Measurements from ENCODE around the gene GRM2.

GRM2 gene

DNA sequence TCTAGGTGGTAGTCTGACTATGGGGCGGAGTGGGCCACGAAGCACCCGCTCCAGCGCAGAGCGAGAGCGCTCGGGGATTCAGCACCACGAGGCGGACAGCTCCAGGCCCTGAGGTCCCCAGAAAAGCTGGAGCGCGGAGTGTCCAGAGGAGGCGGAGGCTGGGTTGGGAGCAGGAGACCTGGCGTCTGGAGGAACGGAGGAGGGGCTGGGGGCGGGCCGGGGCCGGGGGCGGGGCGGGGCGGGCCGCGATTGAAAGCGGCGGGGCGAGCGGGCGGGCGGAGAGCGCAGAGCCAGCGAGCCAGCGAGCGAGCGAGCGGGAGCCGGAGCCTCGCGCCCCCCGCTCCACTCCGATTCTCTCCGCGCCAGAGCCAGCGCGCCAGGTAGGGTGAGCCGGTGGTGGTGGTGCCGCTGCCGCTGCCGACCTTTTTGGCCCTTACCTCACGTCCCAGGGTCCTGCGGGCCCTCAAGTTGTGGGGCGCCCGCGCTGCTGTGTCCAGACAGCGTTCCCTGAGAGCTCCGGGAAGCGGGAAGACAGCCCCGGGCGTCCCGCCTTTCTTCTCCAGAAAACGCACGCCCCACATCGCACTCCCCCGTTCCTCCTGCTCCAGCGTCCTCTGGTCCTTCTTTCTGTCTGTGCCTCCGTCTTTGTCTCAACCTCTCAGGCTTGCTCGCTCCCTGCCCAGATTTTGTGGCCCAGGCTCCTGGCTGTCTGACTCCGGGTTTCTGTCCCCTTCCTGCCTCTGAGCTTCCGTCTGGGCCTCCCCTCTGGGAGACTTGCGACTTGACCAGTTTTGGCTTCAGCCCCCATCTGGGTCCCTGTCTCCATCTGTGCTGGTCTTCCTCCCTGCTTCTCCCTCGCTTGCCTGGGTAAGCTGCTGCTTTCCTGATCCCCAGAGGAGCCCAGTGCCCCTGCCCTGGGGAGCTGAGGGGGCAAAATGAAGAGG, at the start of gene GRM2:
TSS of gene GRM2 (plus strand) at position 281 of the 944 bp plus-strand sequence. CDS start 1,916 bp downstream, outside the sequence.
- DNase-seq, result no peak

DNA sequence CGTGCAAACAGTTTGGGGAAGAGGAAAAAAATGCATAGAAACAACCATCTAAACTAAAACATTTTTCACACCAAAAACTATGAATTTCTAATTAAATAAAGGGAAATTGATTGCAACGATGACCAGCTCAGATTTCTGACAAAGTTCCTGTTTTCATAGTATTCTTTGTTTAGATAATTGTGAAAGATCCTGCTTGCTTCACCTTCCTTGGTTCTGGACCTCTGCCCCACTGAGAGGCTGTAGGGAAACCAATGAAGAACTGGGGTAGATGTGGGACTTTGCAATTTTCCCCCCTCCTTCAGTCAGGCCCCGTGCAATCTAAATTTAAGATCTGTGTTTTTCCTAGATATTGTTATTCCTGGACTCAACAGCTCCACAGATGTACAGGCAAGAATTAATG, 49.6 kb upstream of the GRM2 start:
- no peak for DNase-seq

DNA sequence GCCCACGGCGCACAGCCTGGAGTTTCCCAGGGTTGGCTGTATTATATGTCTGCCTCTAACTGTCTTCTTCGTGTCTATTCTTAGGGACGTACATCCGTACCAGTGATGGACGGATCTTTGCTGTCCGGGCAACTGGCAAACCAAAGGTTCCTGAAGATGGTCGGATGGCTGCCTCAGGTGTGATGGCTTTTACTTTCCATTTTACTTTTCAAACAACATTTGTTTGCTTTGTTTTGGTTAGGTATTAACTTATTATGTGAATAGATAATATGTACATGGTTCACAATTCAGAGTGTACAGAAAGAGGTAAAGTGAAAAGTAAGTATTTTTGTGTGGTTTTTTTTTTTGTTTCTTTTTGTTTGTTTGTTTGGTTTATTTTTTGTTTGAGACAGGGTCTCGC, 46.9 kb upstream of the GRM2 start:
- DNase-seq, result no peak

- no peak for DNase-seq
Observed at GRCh38 chr3:51662456-51662855, 44.4 kb upstream of the GRM2 start.

DNA sequence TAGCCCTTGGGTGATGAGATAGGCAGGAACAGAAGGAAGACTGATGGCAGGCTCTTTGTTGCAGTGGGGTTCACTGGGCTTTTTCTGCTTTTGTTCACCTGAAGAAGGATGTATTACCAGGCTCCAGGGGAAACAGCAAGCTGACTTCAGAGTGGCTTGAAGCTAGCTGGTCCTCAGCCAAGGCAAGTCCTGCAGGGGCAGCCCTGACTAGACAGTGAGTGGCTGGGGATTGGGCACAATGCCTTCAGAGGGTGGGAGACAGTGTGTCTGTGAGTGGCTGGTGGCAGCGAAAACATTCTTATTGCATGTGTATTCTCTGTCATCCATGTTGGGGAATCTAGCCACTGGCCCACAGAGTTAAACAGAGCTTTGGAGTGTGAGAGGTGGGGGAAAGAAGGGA, 38.1 kb upstream of the GRM2 start:
- DNase-seq, result no peak

- DNase-seq, result peak; percentile 92
Observed at GRCh38 chr3:51669241-51670052, 37.4 kb upstream of the GRM2 start.

DNA sequence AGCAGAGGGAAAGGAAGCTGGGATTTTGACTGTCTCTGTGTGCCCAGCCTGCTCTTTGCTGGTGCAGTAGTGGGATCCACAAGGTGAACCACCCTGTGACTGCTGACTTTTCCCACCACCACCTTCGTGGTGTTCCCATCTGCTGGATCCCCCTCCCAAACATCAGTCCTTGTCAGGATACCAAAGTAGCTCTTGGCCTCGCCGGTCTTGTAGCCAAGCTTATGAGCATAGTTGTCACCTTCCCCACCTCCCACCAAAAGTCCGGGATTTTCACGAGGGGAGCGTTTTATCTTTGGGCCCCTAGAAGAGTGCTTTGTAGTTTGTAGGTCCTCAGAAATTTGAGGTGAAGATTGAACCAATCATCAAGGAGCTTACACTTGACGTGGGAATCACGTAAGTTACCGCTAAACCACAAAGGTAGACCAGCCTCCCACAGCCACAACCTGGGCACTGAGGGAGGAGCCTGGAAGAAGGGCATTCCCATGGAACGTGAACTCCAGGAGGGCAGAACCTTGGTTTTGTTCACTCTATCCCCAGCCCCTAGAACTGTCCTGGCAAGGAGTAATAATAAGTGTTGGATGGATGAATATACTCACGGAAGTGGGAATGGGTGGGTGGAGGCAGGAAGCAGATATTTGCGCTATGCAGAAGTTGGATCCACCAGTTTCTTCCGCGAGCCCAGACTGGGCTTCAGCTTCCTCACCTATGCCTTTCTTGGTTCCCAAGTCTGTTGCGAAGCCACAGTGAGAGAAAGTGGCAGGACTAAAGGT, 36.6 kb upstream of the GRM2 start:
- no peak for DNase-seq

- DNase-seq, result peak; percentile 93
Observed at GRCh38 chr3:51670823-51671733, 35.8 kb upstream of the GRM2 start, which contains the start of gene TEX264. Gene TEX264, plus strand, starts transcription at chr3:51671252. Its CDS starts 3,053 bp downstream, at chr3:51674305.

DNA sequence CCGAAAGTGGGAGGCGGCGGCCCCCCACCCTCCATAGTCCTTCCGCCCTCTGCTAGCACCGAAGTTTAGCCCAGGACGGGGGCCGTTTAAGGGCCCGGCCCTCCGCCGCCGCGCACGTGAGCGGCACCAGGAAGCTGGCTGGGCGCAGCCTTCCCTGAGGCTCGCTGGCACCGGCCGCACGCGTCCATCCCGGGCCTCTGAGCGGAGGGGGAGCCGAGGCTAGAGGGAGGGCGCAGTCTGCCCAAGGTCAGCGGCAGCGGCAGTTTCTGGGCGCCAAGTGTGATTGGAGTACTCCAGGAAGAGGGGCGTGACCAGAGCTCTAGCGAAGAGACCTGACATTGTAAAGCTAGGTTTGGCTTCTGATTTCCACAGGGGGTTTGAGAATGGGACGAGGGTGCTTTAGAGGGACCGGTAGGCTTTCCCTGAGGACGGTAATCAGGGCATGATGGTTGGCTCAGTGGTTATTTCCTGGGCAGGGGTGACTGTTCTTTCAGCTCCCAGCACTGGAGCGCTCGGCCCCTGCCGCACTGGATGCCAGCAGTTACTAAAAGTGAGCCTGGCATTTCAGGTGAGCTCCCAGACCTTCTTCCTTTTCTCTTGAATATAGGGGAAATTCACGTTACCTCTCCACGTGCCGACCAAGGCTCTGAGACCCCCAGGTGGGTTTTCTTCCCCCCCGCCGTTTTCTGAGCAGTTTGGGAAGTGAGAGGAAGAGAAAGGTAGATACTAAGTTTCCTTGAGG, 35.0 kb upstream of the GRM2 start:
- DNase-seq, result peak; percentile 64

- no peak for DNase-seq
Observed at GRCh38 chr3:51673181-51673801, 33.6 kb upstream of the GRM2 start.

- no peak for DNase-seq
Observed at GRCh38 chr3:51673802-51674654, 32.8 kb upstream of the GRM2 start.

DNA sequence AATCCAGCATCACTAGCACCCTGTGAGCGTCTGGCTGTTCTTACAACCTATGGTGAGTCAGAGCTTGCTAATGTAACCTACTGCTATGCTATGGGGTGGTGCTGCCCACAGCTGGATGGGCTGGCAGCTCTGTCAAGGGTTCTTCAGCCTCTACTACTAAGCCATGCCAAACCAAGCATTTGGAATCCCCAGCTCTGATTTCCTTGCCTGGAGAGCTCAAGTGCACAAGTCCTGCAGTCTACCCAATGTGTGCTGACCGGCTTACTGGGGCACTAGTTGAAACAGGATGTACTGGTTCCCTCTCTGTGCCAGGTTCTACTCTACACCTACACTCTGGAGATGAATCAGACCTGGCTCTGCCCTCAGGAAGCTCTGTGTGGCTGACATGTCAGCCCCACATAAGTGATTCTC, 31.7 kb upstream of the GRM2 start:
- peak; percentile 64 for DNase-seq

GRCh38 chr3:51676102-51676640, 30.7 kb upstream of the GRM2 start:
- DNase-seq, result no peak

DNA sequence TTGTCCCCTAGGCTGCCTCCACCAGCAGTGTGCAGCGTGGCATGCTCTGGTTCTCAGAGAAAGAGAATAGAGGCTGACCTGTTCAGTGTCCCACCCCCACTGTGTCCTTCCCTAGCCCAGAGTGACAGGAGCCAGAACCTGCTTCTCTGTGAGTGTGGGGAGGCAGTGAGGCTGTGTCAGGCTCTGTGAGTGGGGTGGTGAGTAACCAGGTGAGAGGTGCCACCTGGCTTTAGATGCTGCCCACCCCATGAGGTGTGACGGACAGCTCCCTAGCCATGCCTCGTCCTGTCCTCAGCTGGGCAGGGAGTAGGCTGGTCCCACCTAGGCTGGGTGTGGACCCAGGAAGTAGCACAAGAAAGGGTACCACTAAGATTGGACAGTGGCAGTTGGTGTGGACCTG, 29.5 kb upstream of the GRM2 start:
- DNase-seq, result no peak

GRCh38 chr3:51678186-51678585, 28.7 kb upstream of the GRM2 start:
- DNase-seq, result no peak

DNA sequence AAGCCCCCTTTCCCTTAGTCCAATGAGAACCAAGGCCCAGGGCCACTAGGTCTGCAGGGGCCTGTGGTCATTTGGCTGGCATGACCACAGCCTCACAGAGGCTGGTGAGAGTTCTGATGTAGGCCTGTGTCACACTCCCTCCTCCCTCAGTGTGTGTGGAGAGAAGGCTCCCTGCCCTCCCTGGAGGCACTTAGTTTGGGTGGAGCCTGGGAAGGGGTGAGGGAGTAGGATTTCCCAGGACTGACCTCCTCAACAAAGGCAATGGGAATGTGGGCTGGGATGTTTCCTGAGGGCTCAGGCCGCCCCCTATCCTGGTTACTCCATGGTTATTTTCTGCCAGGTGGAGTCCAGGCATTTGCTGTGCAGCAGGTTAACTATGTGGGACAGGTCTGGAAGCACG, 28.2 kb upstream of the GRM2 start:
- DNase-seq, result no peak

DNA sequence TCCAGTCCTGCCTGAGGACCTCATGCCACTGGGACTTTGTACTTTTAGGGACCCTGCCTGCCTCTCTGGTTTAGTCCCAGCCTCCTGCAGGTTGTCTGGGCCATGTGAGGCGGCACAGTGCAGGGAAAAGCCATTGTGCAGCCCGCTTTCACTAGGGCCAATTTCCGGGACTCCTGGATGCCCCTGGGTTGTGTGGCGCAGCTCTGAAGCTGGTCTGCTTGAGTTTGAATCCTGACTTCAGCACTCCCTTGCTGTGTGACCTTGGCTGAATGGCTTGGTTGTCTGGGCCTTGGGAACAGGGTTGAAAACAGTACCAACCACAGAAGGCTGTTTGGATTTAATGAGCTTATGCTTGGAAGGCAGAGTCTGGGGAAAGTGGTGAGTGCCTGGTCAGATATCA, 27.6 kb upstream of the GRM2 start:
- no peak for DNase-seq

DNA sequence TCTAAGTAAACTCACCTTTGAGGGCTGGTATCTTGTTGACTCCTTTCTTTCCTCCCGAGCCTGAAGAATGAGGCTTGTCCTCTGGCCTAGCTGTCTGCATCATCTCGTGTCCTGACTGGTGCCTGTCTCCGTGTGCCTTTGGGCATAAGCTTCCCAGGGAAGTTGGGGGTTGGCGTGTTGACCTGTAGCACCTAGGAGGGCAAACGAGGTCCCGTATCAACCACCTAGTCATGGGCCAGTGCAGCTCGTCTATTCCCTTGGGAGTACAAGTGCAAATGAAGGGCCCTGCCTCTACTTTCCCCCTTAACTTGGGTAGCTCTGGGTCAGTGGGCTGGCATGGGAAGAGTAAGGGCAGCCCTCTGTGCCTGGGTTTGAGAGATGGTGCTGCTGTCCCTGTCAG, 27.1 kb upstream of the GRM2 start:
- DNase-seq, result no peak

DNA sequence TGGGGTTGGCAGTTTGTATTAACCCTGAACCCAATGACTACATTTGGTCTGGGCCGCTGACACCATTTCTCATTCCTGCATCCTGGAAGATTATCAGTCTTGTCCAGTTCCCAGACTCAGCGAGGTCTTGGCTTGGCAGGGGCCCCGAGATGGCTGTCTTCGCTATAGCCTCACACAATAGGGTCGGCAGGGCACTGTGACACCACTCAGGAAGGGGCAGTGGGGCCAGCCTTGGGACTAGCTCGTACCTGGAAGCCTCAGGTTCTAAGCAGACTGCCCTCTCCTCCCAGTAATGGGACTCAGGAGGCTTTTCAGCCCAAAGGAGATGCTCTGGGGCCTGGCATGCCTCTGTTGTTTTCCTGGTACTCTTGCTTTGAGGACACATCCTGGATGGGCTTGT, 26.7 kb upstream of the GRM2 start:
- no peak for DNase-seq

Data from activated CD8-positive, alpha-beta memory T cell treated with anti-CD3 and anti-CD28 coated beads for 24 hours (primary cell).